RWPE2 (cell line): ENCODE data around the gene STAG1.
"Not testable (repeated sequence)": the region's sequence is repeated elsewhere in the genome, so short reads cannot be mapped to it uniquely, and the experiment has no call there.

ENCODE experiments used
- ATAC-seq: fragments of 200-7000 bp; cut with Tn5 transposase; 3 replicates; pipeline ENCODE4 v1.9.1; 2021; ENCODE audit warnings: low read depth
- DNase-seq: peaks from one replicate; pipeline ENCODE4 v3.0.0-alpha.2; 2020; ENCODE audit warnings: low spot score
- H3K27ac ChIP-seq: fragments of 450-650 bp; 2 replicates; pipeline ENCODE4 v1.5.1; 2017; ENCODE audit warnings: mild to moderate bottlenecking; ENCODE audit not compliant: poor library complexity, severe bottlenecking
- H3K27me3 ChIP-seq: fragments of 250-450 bp; sonication (Bioruptor Pico); 2 replicates; pipeline ENCODE4 v1.5.1; 2021; ENCODE audit warnings: mild to moderate bottlenecking, moderate library complexity; ENCODE audit not compliant: insufficient read depth, poor library complexity, severe bottlenecking
- H3K36me3 ChIP-seq: fragments of 250-450 bp; sonication (Bioruptor Pico); 2 replicates; pipeline ENCODE4 v1.5.1; 2020; ENCODE audit warnings: low read depth, mild to moderate bottlenecking, moderate library complexity
- H3K4me1 ChIP-seq: fragments of 250-450 bp; sonication (Bioruptor Pico); 2 replicates; pipeline ENCODE4 v1.5.1; 2021; ENCODE audit warnings: mild to moderate bottlenecking, moderate library complexity; ENCODE audit not compliant: insufficient read depth, poor library complexity, severe bottlenecking
- H3K4me3 ChIP-seq: fragments of 250-450 bp; sonication (Bioruptor Pico); 2 replicates; pipeline ENCODE4 v1.5.1; 2021; ENCODE audit warnings: mild to moderate bottlenecking, moderate library complexity; ENCODE audit not compliant: severe bottlenecking
- H3K9me3 ChIP-seq: fragments of 250-450 bp; sonication (Bioruptor Pico); 2 replicates; pipeline ENCODE4 v1.5.1; 2021; ENCODE audit warnings: mild to moderate bottlenecking, moderate library complexity; ENCODE audit not compliant: severe bottlenecking
- CTCF ChIP-seq: fragments of 450-650 bp; IDR thresholded peaks from one replicate; pipeline ENCODE4 v1.5.1; 2017; ENCODE audit warnings: mild to moderate bottlenecking, moderate library complexity; ENCODE audit not compliant: poor library complexity, severe bottlenecking

The STAG1 gene

GRCh38 chr3:136730595-136731273 lies 21.4 kb downstream of the STAG1 start:
- Histone ChIP-seq H3K4me3 (no peak overlapping the region), H3K4me1 (peaks cover 10% of the 10 kb centered on the region), H3K27ac (no peak overlapping the region), H3K9me3 (no peaks in the 10 kb centered on the region), H3K27me3 (no peaks in the 10 kb centered on the region), H3K36me3 (no peaks in the 10 kb centered on the region)
- ATAC-seq = no peak
- no peak for TF ChIP-seq CTCF
- no peak for DNase-seq

- Histone ChIP-seq H3K4me3 (no peak overlapping the region), H3K9me3 (no peaks in the 10 kb centered on the region), H3K4me1 (peaks cover 10% of the 10 kb centered on the region), H3K27me3 (no peaks in the 10 kb centered on the region), H3K36me3 (no peaks in the 10 kb centered on the region), H3K27ac (no peak overlapping the region)
- DNase-seq (no peak), ATAC-seq (peak; percentile 72)
- no peak for TF ChIP-seq CTCF
These were observed 23.3 kb downstream of the STAG1 start for GRCh38 chr3:136728918-136729317.

- H3K4me3 ChIP-seq = no peak overlapping the region
- TF ChIP-seq CTCF = no peak
- peaks cover 10% of the 10 kb centered on the region for H3K4me1 ChIP-seq
- DNase-seq (no peak), ATAC-seq (no peak; the same call in 2 of the 3 replicates)
- H3K27ac ChIP-seq = no peak overlapping the region
- no peaks in the 10 kb centered on the region for H3K27me3 ChIP-seq
- H3K36me3 ChIP-seq = no peaks in the 10 kb centered on the region
- no peaks in the 10 kb centered on the region for H3K9me3 ChIP-seq
These were observed 23.7 kb downstream of the STAG1 start for GRCh38 chr3:136728473-136728872.

GRCh38 chr3:136725468-136725867 lies 26.7 kb downstream of the STAG1 start:
- Histone ChIP-seq H3K27ac (no peak overlapping the region), H3K4me1 (no peaks in the 10 kb centered on the region), H3K4me3 (no peak overlapping the region), H3K27me3 (no peaks in the 10 kb centered on the region), H3K9me3 (no peaks in the 10 kb centered on the region), H3K36me3 (no peaks in the 10 kb centered on the region)
- TF ChIP-seq CTCF = no peak
- DNase-seq = no peak
- no peak for ATAC-seq

- not testable (repeated sequence) for H3K36me3 ChIP-seq, H3K9me3 ChIP-seq, H3K27ac ChIP-seq, ATAC-seq, DNase-seq, H3K27me3 ChIP-seq, H3K4me3 ChIP-seq, H3K4me1 ChIP-seq
These were observed 29.3 kb downstream of the STAG1 start for GRCh38 chr3:136722916-136723315.

GRCh38 chr3:136722399-136722798 lies 29.8 kb downstream of the STAG1 start:
- not testable (repeated sequence) for H3K27me3 ChIP-seq, H3K27ac ChIP-seq, H3K4me1 ChIP-seq, H3K4me3 ChIP-seq, DNase-seq, ATAC-seq, H3K36me3 ChIP-seq, H3K9me3 ChIP-seq
